HG02970 (cell line): ENCODE results near the gene ABCA10.
"Not testable (repeated sequence)": the region's sequence is repeated elsewhere in the genome, so short reads cannot be mapped to it uniquely, and the experiment has no call there.

ENCODE experiments used
- ATAC-seq: cut with Tn5 transposase; IDR thresholded peaks from one replicate; pipeline ENCODE4 v1.9.1; 2021; ENCODE audit warnings: mild to moderate bottlenecking, moderate library complexity, moderate number of reproducible peaks; ENCODE audit not compliant: unreplicated experiment, low FRiP score

The ABCA10 gene

GRCh38 chr17:69228576-69228975 is at the start of gene ABCA10:
ABCA10 (minus strand) TSS chr17:69228824; CDS start chr17:69225358, 3,466 bp downstream.
- ATAC-seq = no peak

GRCh38 chr17:69276279-69276678 is 47.7 kb upstream of the ABCA10 start:
- ATAC-seq = not testable (repeated sequence)

- no peak for ATAC-seq
These were observed 47.1 kb upstream of the ABCA10 start for GRCh38 chr17:69275751-69276150.

- ATAC-seq = no peak
These were observed 42.4 kb upstream of the ABCA10 start for GRCh38 chr17:69271023-69271422.

- ATAC-seq = no peak
These were observed 40.7 kb upstream of the ABCA10 start for GRCh38 chr17:69269131-69269998.

- no peak for ATAC-seq
These were observed 40.0 kb upstream of the ABCA10 start for GRCh38 chr17:69268543-69269014.

- no peak for ATAC-seq
These were observed 38.6 kb upstream of the ABCA10 start for GRCh38 chr17:69267219-69267618.

GRCh38 chr17:69265873-69266272 is 37.2 kb upstream of the ABCA10 start:
- ATAC-seq = no peak

GRCh38 chr17:69254187-69254586 is 25.6 kb upstream of the ABCA10 start:
- no peak for ATAC-seq

- no peak for ATAC-seq
These were observed 22.0 kb upstream of the ABCA10 start for GRCh38 chr17:69250641-69251040.

GRCh38 chr17:69246726-69247375 is 18.2 kb upstream of the ABCA10 start:
- ATAC-seq = no peak

- no peak for ATAC-seq
These were observed 17.6 kb upstream of the ABCA10 start for GRCh38 chr17:69246202-69246601.

- ATAC-seq = no peak
These were observed 17.0 kb upstream of the ABCA10 start for GRCh38 chr17:69245617-69246016.

GRCh38 chr17:69239611-69240600 is 11.3 kb upstream of the ABCA10 start:
- ATAC-seq = no peak

- no peak for ATAC-seq
These were observed 8.3 kb upstream of the ABCA10 start for GRCh38 chr17:69236946-69237345.

GRCh38 chr17:69236464-69236863 is 7.8 kb upstream of the ABCA10 start:
- ATAC-seq = no peak

GRCh38 chr17:69235338-69236058 is 6.9 kb upstream of the ABCA10 start:
- ATAC-seq = no peak

GRCh38 chr17:69232650-69233049 is 4.0 kb upstream of the ABCA10 start:
- no peak for ATAC-seq

- ATAC-seq = no peak
These were observed 2.9 kb upstream of the ABCA10 start for GRCh38 chr17:69231521-69231920.

GRCh38 chr17:69230939-69231338 is 2.3 kb upstream of the ABCA10 start:
- ATAC-seq = no peak
